ENCODE results near the gene IGF2BP1. TPM values are rescaled to one million over a fixed set of nuclear protein-coding genes. Genes with fewer than 3 reads are reported as not detected.

Gene IGF2BP1
- total RNA-seq, 4 donors from 2014 or later: 0.19 to 4.4 TPM; not detected in 2

DNA sequence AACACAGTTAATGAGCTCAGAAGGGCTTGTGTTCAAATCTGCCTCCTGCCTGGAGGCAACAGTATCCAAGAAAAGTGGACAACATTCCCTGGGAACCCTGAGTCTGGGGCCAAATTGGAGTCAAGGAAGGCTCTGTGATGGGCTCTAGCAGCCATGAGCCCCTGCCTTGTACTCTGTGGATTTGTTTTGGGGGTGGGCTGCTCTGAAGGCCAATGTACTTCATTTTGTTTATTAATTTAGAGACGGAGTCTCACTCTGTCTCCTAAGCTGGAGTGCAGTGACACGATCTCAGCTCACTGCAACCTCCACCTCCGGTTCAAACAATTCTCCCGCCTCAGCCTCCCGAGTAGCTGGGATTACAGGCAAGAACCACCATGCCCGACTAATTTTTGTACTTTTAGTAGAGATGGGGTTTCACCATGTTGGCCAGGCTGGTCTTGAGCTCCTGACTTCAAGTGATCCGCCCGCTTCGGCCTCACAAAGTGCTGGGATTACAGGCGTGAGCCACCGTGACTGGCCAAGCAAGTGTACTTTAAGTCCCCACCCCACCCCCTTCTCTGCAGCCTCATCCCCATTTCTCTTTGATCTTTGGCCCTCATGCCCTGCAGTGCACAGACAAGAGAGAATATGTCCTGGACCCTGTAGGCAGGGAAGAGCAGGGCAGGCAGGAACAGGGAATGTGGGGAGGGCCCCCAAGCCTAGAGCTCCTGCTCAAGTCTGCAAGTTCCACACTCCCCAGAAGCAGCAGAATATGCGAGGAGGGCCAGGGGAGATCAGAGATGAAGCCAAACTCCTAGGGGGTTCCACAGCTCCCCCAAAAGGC, 26.1 kb upstream of the IGF2BP1 start:
- TF ChIP-seq, protein P1, sequence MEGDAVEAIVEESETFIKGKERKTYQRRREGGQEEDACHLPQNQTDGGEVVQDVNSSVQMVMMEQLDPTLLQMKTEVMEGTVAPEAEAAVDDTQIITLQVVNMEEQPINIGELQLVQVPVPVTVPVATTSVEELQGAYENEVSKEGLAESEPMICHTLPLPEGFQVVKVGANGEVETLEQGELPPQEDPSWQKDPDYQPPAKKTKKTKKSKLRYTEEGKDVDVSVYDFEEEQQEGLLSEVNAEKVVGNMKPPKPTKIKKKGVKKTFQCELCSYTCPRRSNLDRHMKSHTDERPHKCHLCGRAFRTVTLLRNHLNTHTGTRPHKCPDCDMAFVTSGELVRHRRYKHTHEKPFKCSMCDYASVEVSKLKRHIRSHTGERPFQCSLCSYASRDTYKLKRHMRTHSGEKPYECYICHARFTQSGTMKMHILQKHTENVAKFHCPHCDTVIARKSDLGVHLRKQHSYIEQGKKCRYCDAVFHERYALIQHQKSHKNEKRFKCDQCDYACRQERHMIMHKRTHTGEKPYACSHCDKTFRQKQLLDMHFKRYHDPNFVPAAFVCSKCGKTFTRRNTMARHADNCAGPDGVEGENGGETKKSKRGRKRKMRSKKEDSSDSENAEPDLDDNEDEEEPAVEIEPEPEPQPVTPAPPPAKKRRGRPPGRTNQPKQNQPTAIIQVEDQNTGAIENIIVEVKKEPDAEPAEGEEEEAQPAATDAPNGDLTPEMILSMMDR (IDR thresholded peaks at IDR 0.05; ENCODE audit: low read depth): no peak

DNA sequence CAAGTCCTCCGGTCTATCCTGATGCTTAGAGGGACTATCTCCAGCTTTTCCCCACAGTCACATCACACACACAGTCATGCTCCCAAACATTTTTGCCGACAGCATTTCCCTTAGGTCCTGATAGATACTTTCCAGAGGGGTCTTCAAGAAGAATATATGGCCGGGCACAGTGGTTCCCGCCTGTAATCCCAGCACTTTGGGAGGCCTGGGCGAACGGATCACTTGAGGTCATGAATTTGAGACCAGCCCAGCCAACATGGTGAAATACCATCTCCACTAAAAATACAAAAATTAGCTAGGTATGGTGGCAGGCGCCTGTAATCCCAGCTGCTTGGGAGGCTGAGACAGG, 24.5 kb upstream of the IGF2BP1 start:
- TF ChIP-seq, protein P1 (IDR thresholded peaks at IDR 0.05; ENCODE audit: low read depth): no peak

DNA sequence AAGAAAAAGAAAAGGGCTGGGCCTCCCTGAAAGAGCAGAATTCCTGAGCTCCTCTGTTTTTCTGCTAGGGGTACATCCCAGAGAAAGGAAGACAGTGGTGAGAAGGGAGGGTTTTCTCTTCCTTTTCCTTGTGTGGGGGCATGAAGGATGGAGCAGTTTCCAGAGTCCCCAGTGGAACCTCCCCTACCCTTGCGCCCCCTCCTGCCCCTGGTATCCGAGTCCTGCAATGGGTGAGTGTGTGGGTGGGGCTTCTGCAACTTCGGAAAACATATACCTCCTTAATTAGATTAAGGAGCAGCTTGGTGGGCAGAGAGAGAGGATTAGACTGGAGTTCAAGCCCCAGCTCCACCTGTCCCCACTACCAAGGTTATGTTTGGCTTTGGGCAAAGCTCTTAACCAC, 23.4 kb upstream of the IGF2BP1 start:
- TF ChIP-seq, protein P1 (IDR thresholded peaks at IDR 0.05; ENCODE audit: low read depth): no peak

DNA sequence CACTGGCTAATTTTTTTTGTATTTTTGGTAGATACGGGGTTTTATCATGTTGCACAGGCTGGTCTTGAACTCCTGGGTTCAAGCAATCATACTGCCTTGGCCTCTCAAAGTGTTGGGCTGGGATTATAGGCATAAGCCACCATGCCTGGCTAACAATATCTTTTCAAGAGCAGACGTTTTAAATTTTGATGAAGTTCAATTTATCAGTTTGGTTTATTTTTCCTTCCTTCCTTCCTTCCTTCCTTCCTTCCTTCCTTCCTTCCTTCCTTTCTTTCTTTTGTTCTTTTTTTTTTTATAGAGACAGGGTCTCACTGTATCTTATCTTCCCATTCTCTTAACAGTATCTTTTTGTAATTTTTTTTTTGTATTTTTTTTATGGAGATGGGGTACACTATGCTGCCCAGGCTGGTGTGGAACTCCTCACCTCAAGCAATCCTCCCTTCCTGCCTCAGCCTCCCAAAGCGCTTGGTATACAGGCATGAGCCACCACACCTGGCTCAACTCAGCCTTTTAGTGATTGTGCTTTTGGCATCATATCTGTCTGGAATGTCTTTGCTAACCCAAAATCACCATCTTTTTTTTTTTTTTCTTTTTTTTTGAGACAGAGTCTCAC, 15.2 kb upstream of the IGF2BP1 start:
- TF ChIP-seq, protein P1 (IDR thresholded peaks at IDR 0.05; ENCODE audit: low read depth): no peak

DNA sequence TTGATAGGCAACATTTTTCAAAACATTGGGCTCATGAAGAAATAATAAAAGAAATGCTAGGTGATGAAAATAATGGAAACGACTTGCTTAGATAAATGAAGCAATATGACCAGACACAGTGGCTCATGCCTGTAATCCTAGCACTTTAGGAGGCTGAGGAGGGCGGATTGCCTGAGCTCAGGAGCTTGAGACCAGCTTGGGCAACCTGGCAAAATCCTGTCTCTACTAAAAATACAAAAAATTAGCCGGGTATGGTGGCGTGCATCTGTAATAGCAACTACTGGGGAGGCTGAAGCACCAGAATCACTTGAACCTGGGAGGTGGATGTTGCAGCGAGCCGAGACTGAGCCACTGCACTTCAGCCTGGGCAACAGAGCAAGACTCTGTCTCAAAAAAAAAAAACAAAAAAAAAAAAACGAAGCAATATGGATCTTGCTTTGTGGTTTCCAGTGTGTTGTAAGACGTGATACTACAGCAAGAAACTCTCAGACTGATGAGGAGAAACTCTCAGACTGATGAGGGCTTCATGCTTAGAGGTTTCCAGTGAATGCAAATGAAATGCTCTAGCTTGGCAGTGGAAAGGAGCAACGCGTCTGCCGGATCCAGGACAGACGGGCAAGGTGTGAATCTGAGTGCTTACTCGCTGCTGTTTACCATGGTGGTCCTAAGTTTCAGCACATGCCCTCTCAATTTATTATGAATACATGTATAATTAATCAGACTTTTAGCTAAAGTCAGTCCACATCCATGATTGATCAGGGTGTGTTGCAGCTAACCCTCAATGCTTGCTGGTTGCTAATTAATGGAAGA, 11.5 kb upstream of the IGF2BP1 start:
- TF ChIP-seq, protein P1 (IDR thresholded peaks at IDR 0.05; ENCODE audit: low read depth): no peak

DNA sequence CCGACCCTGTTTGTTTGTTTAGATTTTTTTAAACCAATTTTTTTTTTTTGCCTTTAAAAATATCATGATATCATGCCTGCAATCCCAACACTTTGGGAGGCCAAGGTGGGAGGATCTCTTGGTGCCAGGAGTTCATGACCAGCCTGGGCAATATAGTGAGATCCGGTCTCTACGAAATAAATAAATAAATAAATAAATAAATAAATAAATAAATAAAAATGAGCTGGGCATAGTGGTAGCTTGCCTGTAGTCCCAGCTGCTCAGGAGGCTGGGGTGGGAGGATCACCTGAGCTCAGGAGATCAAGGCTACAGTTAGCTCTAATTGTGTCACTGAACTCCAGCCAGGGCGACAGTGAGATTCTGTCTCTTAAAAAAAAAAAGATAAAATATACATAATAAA, 8.1 kb upstream of the IGF2BP1 start:
- TF ChIP-seq, protein P1 (IDR thresholded peaks at IDR 0.05; ENCODE audit: low read depth): no peak

DNA sequence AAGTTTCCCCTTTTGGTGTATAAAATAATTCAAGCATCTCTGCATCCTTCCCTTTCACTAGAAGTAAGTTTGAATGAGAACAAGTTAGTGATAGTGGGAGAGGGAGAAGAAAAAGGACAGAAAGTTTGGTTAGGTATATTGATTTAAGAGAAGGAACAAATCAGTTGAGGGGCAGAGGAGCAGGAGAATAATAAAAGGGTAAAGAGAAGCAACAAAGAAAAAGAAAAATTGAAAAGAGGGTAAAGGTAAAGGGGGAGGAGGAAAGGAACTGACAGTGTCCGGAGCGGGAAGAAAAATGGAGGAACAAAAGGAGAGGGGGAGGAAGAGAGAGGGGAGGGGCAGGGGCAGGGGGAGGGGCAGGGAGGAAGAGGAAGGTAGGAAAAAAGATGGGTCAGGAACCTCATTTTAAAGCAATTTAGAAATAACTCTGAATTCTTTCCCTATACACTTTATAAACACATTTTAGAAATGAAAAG, 6.3 kb upstream of the IGF2BP1 start:
- TF ChIP-seq, protein P1 (IDR thresholded peaks at IDR 0.05; ENCODE audit: low read depth): no peak
